Embryonic facial prominence (tissue), 1 donor: ENCODE results near the gene PTPRD.

ENCODE experiments used
- DNase-seq: peaks from one replicate; pipeline ENCODE4 v3.0.0-alpha.2; 2016; ENCODE audit errors: extremely low spot score

The PTPRD gene

GRCh38 chr9:8388132-8388531, 2224.7 kb downstream of the PTPRD start:
- DNase-seq = no peak

DNA sequence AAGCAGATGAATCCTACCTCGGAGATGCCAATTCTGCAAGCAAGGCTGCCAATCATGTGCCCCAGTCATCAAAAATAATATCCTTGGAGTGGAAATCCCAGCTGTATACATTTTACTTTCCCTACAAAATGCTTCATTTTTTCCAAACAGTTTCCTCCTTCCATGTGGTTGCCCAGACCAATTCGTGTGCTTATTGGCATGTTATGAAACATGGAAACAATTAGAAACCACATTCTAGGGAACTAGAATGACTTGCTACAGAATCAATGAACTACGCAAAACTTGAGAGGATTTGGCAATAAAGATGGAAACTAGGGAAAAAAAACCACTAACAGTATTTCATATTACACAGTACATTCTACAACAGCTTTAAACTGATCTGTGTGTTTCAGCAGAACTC, 2228.7 kb downstream of the PTPRD start:
- DNase-seq = peak; percentile 86

GRCh38 chr9:8382777-8383527, 2229.8 kb downstream of the PTPRD start:
- no peak for DNase-seq

GRCh38 chr9:8382266-8382665, 2230.5 kb downstream of the PTPRD start:
- DNase-seq = no peak

DNA sequence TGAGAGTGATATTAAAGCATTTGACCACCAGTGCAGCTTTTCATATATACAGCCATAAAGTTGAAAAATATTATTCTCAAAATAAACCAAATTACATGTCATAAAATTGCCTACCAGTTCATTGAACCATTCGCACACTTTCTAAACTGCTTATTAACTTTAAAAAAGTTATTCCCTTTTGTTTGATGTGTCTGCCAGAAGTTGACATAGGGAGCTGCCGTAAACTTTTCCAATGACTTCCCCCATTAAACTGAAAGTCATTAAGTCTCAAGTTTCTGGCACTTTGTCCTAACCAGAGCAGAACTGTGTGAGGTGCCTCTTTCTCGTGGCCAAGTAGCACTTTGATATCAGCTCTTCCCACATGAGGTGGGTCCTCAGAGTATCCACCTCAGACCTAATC, 2231.2 kb downstream of the PTPRD start:
- no peak for DNase-seq

DNA sequence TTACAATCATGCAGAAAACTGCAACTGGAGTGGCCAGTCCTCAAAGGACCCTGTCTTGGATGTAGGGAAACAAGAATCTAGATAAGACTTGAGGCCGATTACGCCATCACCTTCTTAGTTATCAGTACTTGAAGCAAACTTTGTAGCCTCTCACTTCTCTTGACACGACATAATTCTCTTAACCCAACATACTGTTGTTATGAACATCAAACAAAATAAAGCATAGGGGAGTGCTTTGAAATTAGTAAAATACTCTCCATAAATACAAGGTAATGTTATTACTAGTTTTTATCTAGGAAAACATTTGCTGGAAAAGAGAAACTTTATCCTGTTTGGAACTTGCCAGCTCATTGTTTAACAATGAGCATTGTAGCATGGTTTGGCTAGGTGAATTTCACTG, 2238.3 kb downstream of the PTPRD start:
- DNase-seq = no peak

- no peak for DNase-seq
Measured at GRCh38 chr9:8371686-8372085, 2241.1 kb downstream of the PTPRD start.

- no peak for DNase-seq
Measured at GRCh38 chr9:8366161-8366926, 2246.5 kb downstream of the PTPRD start.

DNA sequence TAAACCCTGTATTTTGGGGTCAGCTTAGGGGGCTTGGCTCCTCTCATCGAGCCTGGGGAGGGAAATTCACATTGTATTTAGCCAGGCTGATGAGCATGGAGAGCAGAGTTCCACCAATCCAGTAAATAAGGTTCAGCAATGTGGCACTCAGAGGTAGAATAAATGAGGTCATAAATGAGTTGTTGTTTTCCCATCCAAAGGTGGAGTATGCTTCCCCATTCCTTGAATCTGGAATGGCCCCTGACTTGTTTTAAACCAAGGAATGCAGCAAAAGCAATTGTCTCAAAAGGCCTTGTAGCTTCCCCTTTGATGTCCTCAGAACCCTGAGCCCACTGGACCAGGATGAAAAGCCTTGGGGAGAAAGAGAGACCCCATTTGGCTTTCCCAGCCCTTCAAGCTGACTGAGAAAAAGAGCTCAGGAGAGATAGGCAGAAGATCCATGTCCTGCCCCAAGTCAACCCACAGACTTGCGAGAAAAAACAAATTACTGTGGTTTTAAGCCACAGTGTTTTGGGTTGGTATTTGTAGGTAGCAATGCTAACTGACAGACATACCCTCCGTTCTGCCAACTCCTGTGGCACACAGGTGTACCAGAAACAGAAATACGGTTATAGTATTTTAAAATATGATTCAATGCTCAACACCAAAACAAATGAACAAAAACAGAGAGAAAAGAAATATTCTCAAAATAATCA, 2247.2 kb downstream of the PTPRD start:
- DNase-seq = no peak

DNA sequence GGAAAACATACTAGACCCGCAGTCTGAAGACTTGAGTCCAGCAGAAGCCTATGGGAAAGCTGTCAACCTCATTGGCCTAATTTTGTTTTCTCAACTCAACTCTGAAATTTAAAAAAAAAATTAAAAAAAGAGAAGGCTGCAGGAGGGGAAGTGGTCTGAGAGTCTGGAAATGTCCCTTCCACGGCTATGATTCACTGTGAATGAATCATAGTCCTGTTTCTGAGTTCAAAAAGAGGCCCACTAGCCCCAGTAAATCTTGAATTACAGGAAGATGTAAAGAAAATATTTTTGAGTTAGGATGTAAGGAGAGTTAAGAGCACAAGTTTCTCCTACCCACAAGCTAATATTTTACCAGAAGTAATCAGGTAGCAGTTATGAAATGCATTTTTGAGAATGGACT, 2247.8 kb downstream of the PTPRD start:
- DNase-seq = no peak

GRCh38 chr9:8364026-8364752, 2248.6 kb downstream of the PTPRD start:
- no peak for DNase-seq

DNA sequence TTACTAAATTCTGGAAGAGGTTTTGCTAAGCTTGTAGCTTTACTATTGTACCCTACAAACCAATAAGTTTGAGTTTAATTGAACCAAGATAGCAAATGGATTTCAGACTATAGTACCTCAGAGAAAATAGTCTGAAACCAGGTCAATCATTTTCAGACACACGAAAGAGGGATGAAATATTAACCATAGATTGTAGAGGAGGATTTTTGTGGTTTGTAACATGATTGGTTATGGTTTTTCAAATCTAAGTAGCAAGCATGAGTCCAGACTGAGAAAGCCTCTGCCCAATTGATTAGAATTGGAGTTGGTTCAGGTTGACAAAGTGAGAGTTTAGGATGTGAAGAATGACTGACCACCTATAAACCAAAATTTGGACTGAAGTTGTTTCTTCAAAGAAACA, 2250.6 kb downstream of the PTPRD start:
- no peak for DNase-seq

- no peak for DNase-seq
Measured at GRCh38 chr9:8361364-8361763, 2251.4 kb downstream of the PTPRD start.

DNA sequence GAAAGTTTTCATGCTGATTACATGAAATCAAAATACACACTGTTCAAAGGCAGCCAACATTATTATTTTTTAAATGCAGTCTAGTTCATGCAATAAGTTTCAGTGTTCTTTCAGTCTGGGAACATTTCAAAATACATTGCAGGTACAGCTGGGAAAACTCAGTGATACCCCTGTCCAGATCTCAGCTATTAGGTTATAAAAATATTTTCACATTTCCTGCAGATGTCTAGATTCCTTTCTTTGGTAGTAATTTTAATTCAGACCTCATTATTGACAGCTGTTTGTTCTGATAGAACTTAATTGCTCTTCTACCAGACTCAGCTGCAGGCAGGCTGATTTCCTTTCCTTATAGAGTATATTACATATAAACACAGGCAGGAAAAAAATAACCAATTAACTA, 2256.4 kb downstream of the PTPRD start:
- DNase-seq = no peak

DNA sequence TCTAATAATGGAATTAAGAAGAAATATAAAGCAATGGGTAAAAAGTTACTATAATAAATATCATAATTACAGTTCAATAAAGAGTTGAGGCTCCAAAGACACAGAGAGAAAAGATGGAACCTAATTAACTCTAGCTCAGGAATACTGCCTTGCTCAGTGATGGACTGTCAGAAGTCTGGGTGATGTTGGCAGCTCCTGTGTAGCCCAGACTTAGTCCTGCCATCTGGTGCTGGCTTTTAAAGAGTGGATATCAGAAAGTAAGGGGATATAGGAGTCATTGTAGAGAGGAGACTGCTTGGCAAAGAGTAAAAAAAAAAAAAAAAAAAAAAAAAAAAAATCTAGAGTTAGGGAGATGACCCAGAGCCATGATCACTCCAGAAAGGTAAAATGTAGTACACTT, 2261.4 kb downstream of the PTPRD start:
- DNase-seq = no peak

DNA sequence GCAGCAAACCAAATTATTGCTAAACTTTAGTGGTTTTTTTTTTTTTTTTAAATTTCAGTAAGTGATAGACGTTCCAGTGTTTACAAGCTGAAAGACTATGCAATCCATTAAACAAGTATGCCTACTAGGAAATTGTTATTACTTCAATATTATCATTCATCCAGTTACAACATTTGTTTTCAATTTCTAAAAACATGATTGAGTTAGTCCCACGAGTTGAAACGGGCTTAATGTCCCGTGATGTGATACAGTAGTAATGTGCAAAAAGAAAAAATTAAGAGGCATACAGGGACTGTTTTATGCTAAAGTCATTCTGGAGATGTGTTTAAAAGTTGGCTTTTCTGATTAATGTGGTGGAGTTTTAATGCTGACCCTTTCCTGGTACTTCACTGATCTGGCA, 2262.9 kb downstream of the PTPRD start:
- no peak for DNase-seq

- DNase-seq = no peak
Measured at GRCh38 chr9:8349376-8349775, 2263.4 kb downstream of the PTPRD start.

- DNase-seq = no peak
Measured at GRCh38 chr9:8348756-8349155, 2264.0 kb downstream of the PTPRD start.

DNA sequence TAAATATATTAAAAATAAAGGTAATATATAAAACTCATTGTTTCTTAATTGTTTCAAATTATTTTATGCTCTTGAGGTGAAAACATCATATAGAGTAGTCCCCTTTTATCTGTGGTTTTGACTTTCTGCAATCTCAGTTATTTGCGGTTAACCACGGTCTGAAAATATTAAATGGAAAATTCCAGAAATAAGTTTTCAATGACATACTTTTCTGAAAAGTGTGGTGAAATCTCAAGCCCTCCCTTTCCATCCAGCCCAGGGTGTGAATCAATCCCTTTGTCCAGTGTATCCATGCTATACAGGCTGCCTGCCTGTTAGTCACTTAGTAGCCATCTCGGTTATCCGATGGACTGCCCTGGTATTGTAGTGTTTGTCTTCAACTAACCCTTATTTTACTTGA, 2266.5 kb downstream of the PTPRD start:
- no peak for DNase-seq

GRCh38 chr9:8338767-8339510, 2273.9 kb downstream of the PTPRD start:
- no peak for DNase-seq
